OCI-LY3 (cell line): Measurements from ENCODE around the gene ZNRD2.
A peak's percentile ranks its signal among the peaks of the same experiment; 100 is the strongest.

Experiments used
- H2AFZ ChIP-seq: fragments of 200-600, 300-600 bp; shearing (Covaris generic); 2 replicates; pipeline ENCODE4 v1.6.0; 2014; ENCODE audit warnings: antibody characterized with exemption, low read depth, low read length
- H3K27ac ChIP-seq: fragments of 200-600, 300-600 bp; sonication (generic); 2 replicates; pipeline ENCODE4 v1.5.1; 2014; ENCODE audit warnings: mild to moderate bottlenecking, low read length, moderate library complexity, mixed read lengths
- H3K27me3 ChIP-seq: fragments of 200-600, 300-600 bp; sonication (generic); 2 replicates; pipeline ENCODE4 v1.6.1; 2014; ENCODE audit warnings: low read depth, low read length, mixed read lengths
- H3K36me3 ChIP-seq: fragments of 200-600, 300-600 bp; sonication (generic); replicated peaks from 2 replicates; pipeline ENCODE3; 2014; ENCODE audit warnings: low read depth, low read length, mixed read lengths
- H3K4me1 ChIP-seq: fragments of 300-600, 200-600 bp; sonication (generic); 2 replicates; pipeline ENCODE4 v1.6.1; 2014; ENCODE audit warnings: low read length, mixed read lengths
- H3K4me2 ChIP-seq: fragments of 200-600, 300-600 bp; sonication (generic); 2 replicates; pipeline ENCODE4 v1.6.1; 2014; ENCODE audit warnings: low read length, mixed read lengths
- H3K4me3 ChIP-seq: fragments of 300-600, 200-600 bp; sonication (generic); 2 replicates; pipeline ENCODE4 v1.5.1; 2014; ENCODE audit warnings: antibody characterized with exemption, mild to moderate bottlenecking, low read length, moderate library complexity
- H3K79me2 ChIP-seq: fragments of 300-600, 200-600 bp; shearing (Covaris generic); 2 replicates; pipeline ENCODE4 v1.6.1; 2014; ENCODE audit warnings: mild to moderate bottlenecking, low read length, mixed read lengths
- H3K9ac ChIP-seq: fragments of 300-600, 200-600 bp; shearing (Covaris generic); 2 replicates; pipeline ENCODE4 v1.6.0; 2014; ENCODE audit warnings: mild to moderate bottlenecking, low read length, moderate library complexity
- H3K9me3 ChIP-seq: fragments of 200-600, 300-600 bp; shearing (Covaris generic); 2 replicates; pipeline ENCODE4 v1.6.1; 2014; ENCODE audit warnings: low read length, mixed read lengths; ENCODE audit not compliant: insufficient read depth
- H4K20me1 ChIP-seq: fragments of 200-600, 300-600 bp; sonication (generic); 2 replicates; pipeline ENCODE4 v1.6.1; 2016; ENCODE audit warnings: low read length, mixed read lengths; ENCODE audit not compliant: insufficient read depth
- CTCF ChIP-seq: fragments of 200-600, 300-600 bp; sonication (generic); IDR thresholded peaks from 2 replicates; pipeline ENCODE4 v1.5.1; 2014; ENCODE audit warnings: antibody characterized with exemption, low read length, low read depth
- EZH2phosphoT487 ChIP-seq: fragments of 200-600 bp; shearing (Covaris generic); IDR thresholded peaks from 2 replicates; pipeline ENCODE4 v1.6.1; 2018; ENCODE audit warnings: antibody characterized with exemption, mixed run types, low read depth

Gene ZNRD2

GRCh38 chr11:65591939-65592857, 21.9 kb downstream of the ZNRD2 start:
- Histone ChIP-seq H3K27me3 (no peaks in the 10 kb centered on the region), H3K9ac (no peak overlapping the region), H3K79me2 (no peaks in the 10 kb centered on the region), H3K4me1 (peaks cover 35% of the 10 kb centered on the region), H3K4me2 (no peak overlapping the region), H3K9me3 (no peaks in the 10 kb centered on the region), H3K4me3 (no peak overlapping the region), H3K36me3 (peaks cover 4% of the 10 kb centered on the region), H2AFZ (no peak overlapping the region), H3K27ac (no peak overlapping the region), H4K20me1 (no peaks in the 10 kb centered on the region)
- TF ChIP-seq CTCF (no peak), EZH2phosphoT487 (no peak)

- H3K9me3 ChIP-seq: no peaks in the 10 kb centered on the region
- H3K9ac ChIP-seq: no peak overlapping the region
- no peak for TF ChIP-seq EZH2phosphoT487
- TF ChIP-seq CTCF: no peak
- H3K27ac ChIP-seq: no peak overlapping the region
- H2AFZ ChIP-seq: no peak overlapping the region
- no peak overlapping the region for H3K4me2 ChIP-seq
- H3K4me1 ChIP-seq: peaks cover 27% of the 10 kb centered on the region
- H3K27me3 ChIP-seq: no peaks in the 10 kb centered on the region
- no peaks in the 10 kb centered on the region for H3K79me2 ChIP-seq
- H4K20me1 ChIP-seq: no peaks in the 10 kb centered on the region
- H3K36me3 ChIP-seq: peaks cover 10% of the 10 kb centered on the region
- no peak overlapping the region for H3K4me3 ChIP-seq
Measured at GRCh38 chr11:65592858-65593517, 22.7 kb downstream of the ZNRD2 start.

GRCh38 chr11:65593518-65594414, 23.5 kb downstream of the ZNRD2 start:
- TF ChIP-seq CTCF (peak; percentile 84), EZH2phosphoT487 (no peak)
- Histone ChIP-seq H3K4me3 (no peak overlapping the region), H3K9ac (no peak overlapping the region), H3K4me1 (peaks cover 19% of the 10 kb centered on the region), H3K9me3 (no peaks in the 10 kb centered on the region), H3K36me3 (peaks cover 17% of the 10 kb centered on the region), H3K27ac (no peak overlapping the region), H4K20me1 (no peaks in the 10 kb centered on the region), H2AFZ (no peak overlapping the region), H3K27me3 (no peaks in the 10 kb centered on the region), H3K4me2 (no peak overlapping the region), H3K79me2 (no peaks in the 10 kb centered on the region)
